HG02943 (cell line): ENCODE results near the gene COX7A2.

Experiments used
- ATAC-seq: cut with Tn5 transposase; IDR thresholded peaks from one replicate; pipeline ENCODE4 v1.9.1; 2021; ENCODE audit warnings: mild to moderate bottlenecking, low read depth, moderate library complexity; ENCODE audit not compliant: unreplicated experiment

COX7A2 gene

DNA sequence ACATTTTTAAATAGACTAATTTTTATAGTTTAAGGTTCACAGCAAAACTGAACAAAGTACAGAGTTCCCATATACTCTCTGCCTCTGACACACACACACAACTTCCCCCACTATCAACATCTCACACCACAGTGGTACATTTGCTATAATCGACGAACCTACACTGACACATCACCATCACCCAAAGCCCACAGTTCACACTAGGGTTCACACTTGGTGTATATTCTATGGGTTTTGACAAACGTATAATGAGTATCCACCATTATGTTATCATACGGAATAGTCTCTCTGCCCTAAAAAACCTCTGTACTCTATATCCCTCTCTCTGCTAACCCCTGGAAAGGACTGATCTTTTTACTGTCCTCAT, 25.4 kb upstream of the COX7A2 start:
- no peak for ATAC-seq

- no peak for ATAC-seq
Observed at GRCh38 chr6:75268121-75268987, 24.8 kb upstream of the COX7A2 start.

DNA sequence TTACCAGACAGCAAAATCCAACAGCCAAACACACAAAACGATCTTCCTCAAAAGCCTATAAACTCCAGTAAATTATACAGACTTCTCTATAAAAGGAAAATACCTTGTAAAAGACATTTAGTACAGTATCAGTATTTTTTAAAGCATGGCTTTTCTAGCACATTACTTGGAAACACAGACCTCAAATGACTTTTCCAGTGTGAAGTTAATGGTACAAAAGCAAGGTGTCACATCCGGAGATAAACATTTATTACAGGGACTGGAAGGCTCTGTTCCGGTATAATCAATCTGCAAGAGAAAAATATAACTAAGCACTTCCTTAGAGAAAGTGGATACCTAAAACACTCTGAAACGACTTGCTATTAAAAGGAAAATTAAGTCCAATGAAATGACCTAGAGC, 23.9 kb upstream of the COX7A2 start:
- ATAC-seq = no peak

- peak; percentile 75 for ATAC-seq
Observed at GRCh38 chr6:75266716-75267291, 23.2 kb upstream of the COX7A2 start.

GRCh38 chr6:75263401-75263750, 19.8 kb upstream of the COX7A2 start:
- ATAC-seq = no peak

DNA sequence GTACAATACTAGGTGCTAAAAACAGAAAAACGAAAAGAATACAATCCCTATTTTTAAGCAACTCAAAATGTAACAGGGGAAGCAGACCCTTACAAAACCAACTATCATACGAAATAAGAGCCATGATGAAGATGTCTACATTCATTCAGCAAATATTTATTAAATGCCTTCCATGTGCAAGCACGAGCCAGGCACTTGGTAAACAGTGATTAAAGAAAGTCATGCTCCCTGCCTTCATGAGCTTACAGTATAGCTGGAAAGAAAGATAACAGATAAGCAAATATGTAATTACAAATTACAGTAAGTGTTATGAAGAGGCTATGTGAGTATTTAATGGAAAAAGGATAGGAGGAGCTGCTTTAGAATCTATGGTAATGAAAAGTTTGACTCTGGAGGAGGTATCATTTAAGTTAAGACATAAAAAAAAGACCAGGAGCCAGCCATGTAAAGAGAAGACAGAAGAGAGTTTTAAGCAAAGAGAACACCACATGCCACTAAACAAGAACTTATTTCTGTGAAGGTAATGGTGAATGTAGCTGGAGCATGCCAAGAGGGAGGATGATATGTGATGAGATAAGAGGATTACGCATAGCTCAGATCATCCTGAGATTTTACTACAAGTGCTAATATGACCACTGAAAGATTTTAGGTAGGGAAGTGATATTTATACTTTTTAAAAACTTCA, 19.3 kb upstream of the COX7A2 start:
- ATAC-seq = no peak

DNA sequence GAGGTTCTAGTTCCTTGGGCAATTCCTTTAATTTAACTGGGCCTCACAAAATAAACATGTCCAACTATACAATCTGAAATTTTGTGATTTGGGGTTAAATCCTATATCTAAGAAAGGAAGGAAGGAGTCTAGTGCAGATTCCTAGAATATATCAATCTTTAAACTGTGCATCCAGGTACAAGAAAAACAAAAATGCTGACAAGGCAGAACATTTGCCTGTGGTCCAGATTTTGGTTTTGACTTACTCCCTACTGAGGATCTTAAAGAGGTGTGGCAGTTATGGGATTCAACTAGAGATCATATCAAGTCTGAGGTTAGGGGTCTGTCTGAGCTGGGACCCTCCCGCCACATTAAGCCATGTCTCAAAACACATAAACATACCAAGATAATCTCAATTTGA, 17.7 kb upstream of the COX7A2 start:
- no peak for ATAC-seq

- no peak for ATAC-seq
Observed at GRCh38 chr6:75257343-75258087, 13.9 kb upstream of the COX7A2 start.

DNA sequence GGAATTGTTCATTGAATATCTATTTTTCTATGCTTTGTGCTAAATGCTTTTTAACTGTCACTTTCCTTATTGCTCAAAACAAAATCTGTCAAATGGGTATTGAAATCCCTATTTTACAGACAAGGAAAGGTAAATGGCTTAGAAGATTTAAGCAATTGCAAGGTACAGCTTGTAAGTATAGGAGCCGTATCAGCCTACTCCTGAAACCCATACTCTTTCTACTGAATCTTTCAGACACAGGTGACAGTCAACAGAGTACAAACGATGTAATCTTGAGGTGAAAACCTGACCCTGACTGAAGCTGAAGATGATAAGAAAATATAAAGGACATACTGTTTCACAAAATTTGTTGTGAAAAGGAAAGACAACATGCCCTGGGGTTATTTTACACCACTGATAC, 7.0 kb upstream of the COX7A2 start:
- ATAC-seq = no peak

DNA sequence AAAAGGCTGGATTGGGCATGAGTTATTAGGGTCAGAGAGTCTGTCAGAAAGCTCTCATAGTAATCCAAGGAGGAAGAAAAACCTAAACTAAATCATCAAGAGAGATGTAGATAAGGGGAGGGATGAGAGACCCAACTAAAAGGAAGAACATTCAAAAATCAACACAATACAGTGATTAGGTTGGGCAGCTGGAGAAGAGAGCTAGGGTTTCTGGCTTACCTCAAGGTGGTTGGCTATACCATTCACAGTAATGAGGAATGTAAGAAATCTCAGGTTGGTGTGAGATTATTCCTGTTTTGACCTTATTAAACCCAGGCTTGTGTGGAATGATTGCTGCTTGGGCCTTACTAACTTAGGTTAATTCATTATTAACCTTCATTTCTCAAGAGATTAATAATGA, 6.2 kb upstream of the COX7A2 start:
- no peak for ATAC-seq

GRCh38 chr6:75246386-75246785, 2.8 kb upstream of the COX7A2 start:
- no peak for ATAC-seq

DNA sequence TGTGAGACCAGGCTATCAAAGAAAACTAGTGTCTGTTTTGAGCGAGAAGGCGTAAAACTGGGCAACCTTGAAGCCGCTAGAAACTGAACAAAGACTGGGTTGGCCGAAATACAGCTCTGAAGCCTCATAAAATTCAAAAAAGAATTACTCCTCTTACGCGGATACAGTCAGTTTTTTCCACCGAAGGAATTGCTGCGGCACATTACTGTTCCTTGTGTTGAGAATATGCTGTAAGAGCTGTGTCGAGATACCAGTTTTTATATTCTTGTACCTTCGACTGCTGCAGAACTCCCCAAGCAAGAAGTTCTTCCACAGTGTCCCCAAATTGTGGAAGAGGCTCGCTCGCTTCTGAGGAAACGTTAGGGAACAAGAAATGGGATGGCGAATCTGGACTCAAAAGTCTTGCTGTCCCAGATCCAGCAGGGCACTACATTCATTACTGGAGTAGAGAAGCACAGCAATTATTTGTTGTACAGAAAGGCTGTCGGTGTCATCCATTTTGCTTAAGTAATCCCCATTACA, 523 bp upstream of the COX7A2 start:
- ATAC-seq = peak; percentile 6

DNA sequence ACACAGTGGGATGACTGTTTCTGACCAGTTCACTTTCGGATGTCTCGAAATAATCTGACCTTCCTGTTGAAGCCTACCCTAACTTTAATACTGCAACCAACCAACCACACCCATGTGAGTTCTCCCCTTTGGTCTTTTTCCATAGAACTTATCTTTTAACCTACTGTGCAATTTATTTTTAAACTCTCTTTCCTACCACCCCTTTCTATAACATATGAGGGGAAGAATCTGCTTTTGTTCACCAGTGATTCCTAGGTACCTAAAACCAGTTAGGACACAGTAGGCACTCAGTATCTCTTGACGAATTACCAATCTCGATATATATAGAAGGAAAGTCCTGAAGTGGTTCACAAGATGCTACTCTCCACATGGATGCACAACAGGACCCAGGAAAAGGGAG, 7.0 kb downstream of the COX7A2 start:
- no peak for ATAC-seq

GRCh38 chr6:75235271-75235670, 8.3 kb downstream of the COX7A2 start:
- ATAC-seq = no peak

GRCh38 chr6:75234126-75234865, 9.3 kb downstream of the COX7A2 start:
- ATAC-seq = no peak

DNA sequence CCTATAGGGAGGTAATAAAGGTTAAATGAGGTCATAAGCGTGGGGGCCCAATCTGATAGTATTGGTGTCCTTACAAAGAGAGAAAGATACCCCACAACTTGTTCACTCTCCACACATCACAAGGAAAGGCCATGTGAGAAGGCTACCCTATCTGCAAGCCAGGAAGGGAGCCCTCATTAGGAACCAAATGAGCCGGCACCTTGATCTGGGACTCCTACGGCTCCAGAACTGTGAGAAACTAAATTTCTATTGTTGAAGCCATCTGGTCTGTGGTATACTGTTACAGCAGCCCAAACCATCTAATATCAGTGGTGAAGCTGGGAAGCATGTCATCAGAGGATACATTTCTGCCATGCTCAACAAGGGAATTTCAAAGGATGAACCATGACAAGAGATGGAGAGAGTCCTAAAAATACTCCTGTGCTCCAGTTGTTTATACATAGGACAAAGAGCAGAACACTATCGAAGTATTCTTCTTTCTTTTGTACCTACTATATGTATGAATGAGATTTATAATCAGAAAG, 10.4 kb downstream of the COX7A2 start:
- ATAC-seq = no peak

DNA sequence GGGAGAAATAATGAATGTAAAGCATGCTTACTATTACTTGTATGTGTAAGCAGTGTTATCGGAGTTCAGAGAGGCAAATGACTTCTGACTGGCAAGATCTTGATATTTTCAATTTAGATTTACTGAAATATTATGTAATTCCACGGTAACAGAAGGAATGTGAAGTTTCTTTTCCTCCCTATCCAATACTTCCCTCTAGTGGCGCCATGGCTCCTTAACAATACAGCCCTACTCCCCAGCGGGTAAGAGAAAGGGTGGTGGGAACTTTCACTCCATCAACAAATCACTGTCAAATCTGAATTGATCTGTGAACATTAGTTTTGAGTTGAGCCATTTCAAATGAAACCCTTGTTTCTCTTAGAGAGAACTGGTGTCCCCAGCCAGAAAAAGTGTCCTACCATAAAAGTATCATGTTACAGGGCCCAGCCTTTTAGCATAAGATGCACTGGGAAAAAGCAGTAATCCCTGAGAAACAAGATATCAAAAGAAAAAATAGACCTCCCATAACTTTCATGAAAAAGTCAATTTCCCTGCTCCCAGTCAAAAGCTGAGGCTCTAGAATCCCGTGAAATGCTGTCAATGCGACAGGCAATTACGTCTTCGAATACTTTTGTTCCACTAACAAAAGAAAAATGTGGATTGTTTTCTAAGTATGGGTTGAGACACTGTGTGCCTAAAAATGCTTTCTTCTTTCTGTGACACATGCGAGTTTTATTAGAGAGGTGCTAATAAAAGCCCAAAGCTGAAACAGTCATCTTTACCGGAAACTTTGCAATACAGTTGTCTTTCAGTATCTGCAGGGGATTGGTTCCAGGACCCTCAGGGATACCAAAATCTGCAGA, 12.9 kb downstream of the COX7A2 start:
- ATAC-seq = no peak

- no peak for ATAC-seq
Observed at GRCh38 chr6:75224303-75224926, 19.2 kb downstream of the COX7A2 start.

- ATAC-seq = no peak
Observed at GRCh38 chr6:75223428-75223827, 20.2 kb downstream of the COX7A2 start.
